GM12801 (cell line): ENCODE data around the gene ME2.

Experiments
- TF ChIP-seq, protein P1 (sequence below): IDR thresholded peaks from one replicate; pipeline ENCODE4 v1.5.1; 2011; ENCODE audit warnings: control low read depth; ENCODE audit not compliant: insufficient read length; ENCODE audit errors: extremely low read depth

ME2 gene

GRCh38 chr18:50853863-50854271, 25.1 kb upstream of the ME2 start:
- TF ChIP-seq, protein P1, sequence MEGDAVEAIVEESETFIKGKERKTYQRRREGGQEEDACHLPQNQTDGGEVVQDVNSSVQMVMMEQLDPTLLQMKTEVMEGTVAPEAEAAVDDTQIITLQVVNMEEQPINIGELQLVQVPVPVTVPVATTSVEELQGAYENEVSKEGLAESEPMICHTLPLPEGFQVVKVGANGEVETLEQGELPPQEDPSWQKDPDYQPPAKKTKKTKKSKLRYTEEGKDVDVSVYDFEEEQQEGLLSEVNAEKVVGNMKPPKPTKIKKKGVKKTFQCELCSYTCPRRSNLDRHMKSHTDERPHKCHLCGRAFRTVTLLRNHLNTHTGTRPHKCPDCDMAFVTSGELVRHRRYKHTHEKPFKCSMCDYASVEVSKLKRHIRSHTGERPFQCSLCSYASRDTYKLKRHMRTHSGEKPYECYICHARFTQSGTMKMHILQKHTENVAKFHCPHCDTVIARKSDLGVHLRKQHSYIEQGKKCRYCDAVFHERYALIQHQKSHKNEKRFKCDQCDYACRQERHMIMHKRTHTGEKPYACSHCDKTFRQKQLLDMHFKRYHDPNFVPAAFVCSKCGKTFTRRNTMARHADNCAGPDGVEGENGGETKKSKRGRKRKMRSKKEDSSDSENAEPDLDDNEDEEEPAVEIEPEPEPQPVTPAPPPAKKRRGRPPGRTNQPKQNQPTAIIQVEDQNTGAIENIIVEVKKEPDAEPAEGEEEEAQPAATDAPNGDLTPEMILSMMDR, result no peak

- TF ChIP-seq, protein P1, result no peak
These were observed 22.8 kb upstream of the ME2 start for GRCh38 chr18:50855976-50856757.

GRCh38 chr18:50857694-50858093, 21.2 kb upstream of the ME2 start:
- TF ChIP-seq, protein P1, result no peak

DNA sequence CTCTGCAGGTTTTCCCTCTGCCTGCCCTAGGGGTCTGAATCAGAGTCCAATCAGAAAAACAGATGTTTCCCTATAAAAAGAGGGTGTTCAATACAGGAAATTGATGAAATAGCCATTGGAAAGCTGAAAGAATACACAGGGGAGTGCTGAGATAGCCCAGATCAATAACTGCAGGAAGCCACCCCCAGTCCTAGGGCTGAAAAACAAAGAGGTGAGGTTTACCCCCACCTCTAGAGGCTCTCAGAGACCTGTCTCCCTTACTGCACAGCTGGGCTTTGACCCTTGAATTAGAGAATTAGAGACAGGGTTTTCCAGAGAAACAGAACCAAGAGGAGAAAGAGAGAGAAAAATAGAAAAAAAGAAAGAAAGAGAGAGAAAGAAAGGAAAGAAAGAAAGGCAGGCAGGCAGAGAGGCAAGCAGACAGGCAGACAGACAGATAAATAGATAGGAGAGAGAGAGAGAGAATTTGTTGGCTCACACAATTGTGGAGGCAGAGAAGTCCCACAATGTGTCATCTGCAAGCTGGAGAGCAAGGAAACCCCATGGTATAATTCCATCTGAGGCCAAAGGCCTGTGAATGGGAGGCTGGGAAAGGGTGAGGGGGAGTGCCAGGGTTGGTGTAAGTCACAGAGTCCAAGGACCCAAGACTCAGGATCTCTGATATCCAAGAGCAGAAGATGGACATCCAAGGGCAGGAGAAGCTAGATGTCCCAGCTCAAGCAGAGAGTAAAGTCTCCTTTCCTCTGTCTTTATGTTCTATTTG, 18.9 kb upstream of the ME2 start:
- TF ChIP-seq, protein P1, result no peak

- TF ChIP-seq, protein P1, result no peak
These were observed 17.3 kb upstream of the ME2 start for GRCh38 chr18:50861617-50862016.

- TF ChIP-seq, protein P1, result no peak
These were observed 16.5 kb upstream of the ME2 start for GRCh38 chr18:50862401-50862800.

DNA sequence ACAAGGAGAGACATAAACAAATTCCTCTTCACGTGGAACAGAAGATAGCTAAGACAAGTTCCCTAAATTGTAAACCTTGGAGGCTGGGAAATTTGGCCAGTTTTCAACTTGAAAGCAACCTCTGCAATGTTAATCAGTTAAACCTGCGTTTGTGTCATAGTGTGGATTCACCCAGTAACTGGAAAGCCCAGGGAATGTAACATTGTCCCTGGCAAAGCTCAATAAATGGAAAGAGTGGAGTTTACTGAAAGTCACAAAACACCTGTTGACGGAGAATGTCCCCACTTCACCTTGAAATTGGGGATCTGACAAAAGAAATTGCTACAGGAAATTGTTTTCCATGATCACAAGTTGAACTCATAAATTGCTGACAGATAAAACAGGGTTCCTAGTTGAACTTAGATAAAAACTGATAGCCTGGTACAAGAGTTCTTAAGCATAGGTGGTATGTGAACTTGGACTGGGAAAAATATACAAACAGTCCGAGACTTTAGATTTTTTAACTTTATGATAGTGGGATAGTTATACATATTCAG, 15.0 kb upstream of the ME2 start:
- TF ChIP-seq, protein P1, result no peak
